Tibial nerve (tissue), 4 donors: ENCODE measurements around the gene CENPO. TPM values are rescaled to one million over a fixed set of nuclear protein-coding genes. Genes with fewer than 3 reads are reported as not detected.

Experiments
- DNase-seq, 2 donors: peaks; one replicate each; pipeline ENCODE4 v3.0.0-alpha.2; 2019; ENCODE audit warnings: low spot score in 2 of 2
- H3K27ac ChIP-seq, 4 donors: fragments of 200-600 bp; sonication (generic) in 3 of 4; one replicate each; pipeline ENCODE4 v1.5.1; 2017 to 2019; ENCODE audit warnings: mild to moderate bottlenecking in 1 of 4
- H3K27me3 ChIP-seq, 2 donors: fragments of 200-600 bp; sonication (generic) in 1 of 2; one replicate each; pipeline versions ENCODE4 v1.5.1 to v1.6.0; 2017 to 2019
- H3K36me3 ChIP-seq, 3 donors: fragments of 200-600 bp; sonication (generic); one replicate each; pipeline ENCODE4 v1.5.1; 2018 to 2019
- H3K4me1 ChIP-seq, 4 donors: fragments of 200-600 bp; sonication (generic) in 3 of 4; one replicate each; pipeline ENCODE4 v1.5.1; 2017 to 2019
- H3K4me3 ChIP-seq, 4 donors: fragments of 200-600 bp; sonication (generic) in 3 of 4; one replicate each; pipeline ENCODE4 v1.5.1; 2017 to 2019; ENCODE audit warnings: mild to moderate bottlenecking in 1 of 4, moderate library complexity in 1 of 4
- H3K9me3 ChIP-seq, 4 donors: fragments of 200-600 bp; sonication (generic) in 3 of 4; one replicate each; pipeline ENCODE4 v1.5.1; 2017 to 2019
- EP300 ChIP-seq, 2 donors: sonication (generic); formaldehyde crosslinking; IDR thresholded peaks; one replicate each; pipeline ENCODE4 v1.6.1; 2017; ENCODE audit warnings: antibody characterized with exemption in 2 of 2, mild to moderate bottlenecking in 1 of 2
- POLR2A ChIP-seq, 2 donors: fragments of 450-650 bp; IDR thresholded peaks; one replicate each; pipeline ENCODE4 v1.6.1; 2017; ENCODE audit warnings: antibody characterized with exemption in 2 of 2, mild to moderate bottlenecking in 2 of 2, moderate library complexity in 2 of 2
- WGBS, 2 donors: methylation state at CpG; one replicate each; pipeline ENCODE4 v1.1.5; 2018; 5-methylcytosine and 5-hydroxymethylcytosine counted together
- total RNA-seq, 4 donors: library from RNA; depleted of rRNA; stranded (reverse); fragments of >200 nt; gene quantifications; one replicate each; pipeline ENCODE4 v1.1.0, GENCODE V29; 2016
- TF ChIP-seq, protein P1 (sequence below), 5 experiments: fragments of 200-600 bp in 3 of 5; fragments of 450-650 bp in 2 of 5; sonication (generic) in 3 of 5; IDR thresholded peaks; one replicate each; pipeline ENCODE4 v1.5.1; 2016 to 2019; ENCODE audit warnings: antibody characterized with exemption in 5 of 5, mild to moderate bottlenecking in 3 of 5, moderate library complexity in 2 of 5

Gene CENPO
- total RNA-seq, 4 donors from 2014 or later = 2.4 to 3.6 (median 2.7) TPM

DNA sequence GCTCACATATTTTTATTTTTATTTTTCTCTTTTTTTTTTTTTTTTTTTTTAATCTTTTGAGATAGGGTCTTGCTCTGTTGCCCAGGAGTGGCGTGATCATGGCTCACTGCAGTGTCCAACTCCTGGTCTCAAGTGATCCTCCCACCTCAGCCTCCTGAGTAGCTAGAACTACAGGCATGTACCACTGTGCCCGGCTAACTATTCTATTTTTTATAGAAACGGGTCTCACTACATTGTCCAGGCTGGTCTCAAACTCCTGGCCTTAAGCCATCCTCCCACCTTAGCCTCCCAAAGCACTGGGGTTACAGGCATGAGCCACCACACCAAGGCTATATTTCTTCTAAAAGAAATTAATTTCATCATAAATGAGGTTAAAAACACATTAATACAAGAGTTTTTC is 45.9 kb upstream of the CENPO start:
- H3K36me3 ChIP-seq = peaks cover 0 to 39% (median 0%) of the 10 kb centered on the region in 3 donors
- H3K4me1 ChIP-seq = peaks cover 0 to 17% (median 0%) of the 10 kb centered on the region in 4 donors
- TF ChIP-seq, protein P1, sequence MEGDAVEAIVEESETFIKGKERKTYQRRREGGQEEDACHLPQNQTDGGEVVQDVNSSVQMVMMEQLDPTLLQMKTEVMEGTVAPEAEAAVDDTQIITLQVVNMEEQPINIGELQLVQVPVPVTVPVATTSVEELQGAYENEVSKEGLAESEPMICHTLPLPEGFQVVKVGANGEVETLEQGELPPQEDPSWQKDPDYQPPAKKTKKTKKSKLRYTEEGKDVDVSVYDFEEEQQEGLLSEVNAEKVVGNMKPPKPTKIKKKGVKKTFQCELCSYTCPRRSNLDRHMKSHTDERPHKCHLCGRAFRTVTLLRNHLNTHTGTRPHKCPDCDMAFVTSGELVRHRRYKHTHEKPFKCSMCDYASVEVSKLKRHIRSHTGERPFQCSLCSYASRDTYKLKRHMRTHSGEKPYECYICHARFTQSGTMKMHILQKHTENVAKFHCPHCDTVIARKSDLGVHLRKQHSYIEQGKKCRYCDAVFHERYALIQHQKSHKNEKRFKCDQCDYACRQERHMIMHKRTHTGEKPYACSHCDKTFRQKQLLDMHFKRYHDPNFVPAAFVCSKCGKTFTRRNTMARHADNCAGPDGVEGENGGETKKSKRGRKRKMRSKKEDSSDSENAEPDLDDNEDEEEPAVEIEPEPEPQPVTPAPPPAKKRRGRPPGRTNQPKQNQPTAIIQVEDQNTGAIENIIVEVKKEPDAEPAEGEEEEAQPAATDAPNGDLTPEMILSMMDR (IDR thresholded peaks at IDR 0.05) = no peak
- TF ChIP-seq POLR2A (IDR thresholded peaks at IDR 0.05) (no peak), EP300 (IDR thresholded peaks at IDR 0.05) (no peak)
- H3K27me3 ChIP-seq = no peaks in the 10 kb centered on the region
- no peaks in the 10 kb centered on the region for H3K9me3 ChIP-seq
- H3K27ac ChIP-seq = no peak overlapping the region
- 96 to 98% methylated on average over 3 of the region's 3 CpGs for WGBS, 2 donors
- DNase-seq = no peak
- H3K4me3 ChIP-seq = no peak overlapping the region

- DNase-seq = no peak
- peaks cover 0 to 49% (median 0%) of the 10 kb centered on the region in 3 donors for H3K36me3 ChIP-seq
Measured at GRCh38 chr2:24749069-24749691, 44.0 kb upstream of the CENPO start.

GRCh38 chr2:24754985-24755705 is 38.1 kb upstream of the CENPO start:
- no peak for DNase-seq
- Histone ChIP-seq H3K9me3 (no peaks in the 10 kb centered on the region), H3K27ac (no peak overlapping the region), H3K4me1 (no peaks in the 10 kb centered on the region), H3K36me3 (peaks cover 0 to 81% (median 6%) of the 10 kb centered on the region in 3 donors), H3K4me3 (no peak overlapping the region), H3K27me3 (no peaks in the 10 kb centered on the region)
- TF ChIP-seq, protein P1 (IDR thresholded peaks at IDR 0.05) = no peak
- TF ChIP-seq EP300 (IDR thresholded peaks at IDR 0.05) (no peak), POLR2A (IDR thresholded peaks at IDR 0.05) (no peak)
- WGBS, 2 donors = 80 to 86% methylated on average over 3 of the region's 3 CpGs

More at GRCh38 chr2:24749069-24749691, 44.0 kb upstream of the CENPO start:
- H3K4me3 ChIP-seq = no peak overlapping the region
- H3K4me1 ChIP-seq = peaks cover 0 to 1% (median 0%) of the 10 kb centered on the region in 4 donors
- H3K27me3 ChIP-seq = no peaks in the 10 kb centered on the region
- no peaks in the 10 kb centered on the region for H3K9me3 ChIP-seq
- H3K27ac ChIP-seq = no peak overlapping the region
- WGBS, 2 donors = 92 to 94% methylated on average over 7 of the region's 7 CpGs
- TF ChIP-seq EP300 (IDR thresholded peaks at IDR 0.05) (no peak), POLR2A (IDR thresholded peaks at IDR 0.05) (no peak)
- TF ChIP-seq, protein P1 (IDR thresholded peaks at IDR 0.05) = no peak

DNA sequence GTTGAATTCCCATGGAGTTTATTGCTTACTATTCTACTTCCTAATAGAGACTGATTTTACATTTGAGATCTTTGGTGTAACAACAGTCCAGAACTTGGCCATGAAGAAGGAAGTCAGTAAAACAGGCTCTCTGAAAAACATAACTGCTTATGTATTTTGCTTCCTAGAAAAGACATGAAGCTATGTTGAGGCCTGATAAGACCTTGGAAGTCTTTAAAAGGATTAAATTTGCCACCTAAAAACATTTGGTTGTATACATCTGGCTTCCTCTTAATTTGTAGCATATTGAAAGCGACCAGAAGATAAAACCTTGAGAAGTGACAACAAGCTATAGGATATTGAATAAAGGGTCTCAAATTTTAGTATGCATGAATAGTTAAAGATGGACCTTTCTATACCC is 36.4 kb upstream of the CENPO start:
- WGBS, 2 donors = 98 to 100% methylated on average over 1 of the region's 1 CpG
- H3K36me3 ChIP-seq = peaks cover 0 to 89% (median 6%) of the 10 kb centered on the region in 3 donors
- H3K4me3 ChIP-seq = no peak overlapping the region
- H3K4me1 ChIP-seq = no peaks in the 10 kb centered on the region
- no peak overlapping the region for H3K27ac ChIP-seq
- no peaks in the 10 kb centered on the region for H3K27me3 ChIP-seq
- DNase-seq = no peak
- TF ChIP-seq POLR2A (IDR thresholded peaks at IDR 0.05) (no peak), EP300 (IDR thresholded peaks at IDR 0.05) (no peak)
- TF ChIP-seq, protein P1 (IDR thresholded peaks at IDR 0.05) = no peak
- H3K9me3 ChIP-seq = no peaks in the 10 kb centered on the region

- 78 to 87% methylated on average over 5 of the region's 5 CpGs for WGBS, 2 donors
Measured at GRCh38 chr2:24761866-24762265, 31.4 kb upstream of the CENPO start.

More at GRCh38 chr2:24761866-24762265, 31.4 kb upstream of the CENPO start:
- no peaks in the 10 kb centered on the region for H3K9me3 ChIP-seq
- no peak for DNase-seq
- H3K27me3 ChIP-seq = no peaks in the 10 kb centered on the region
- H3K4me3 ChIP-seq = no peak overlapping the region
- peaks cover 0 to 13% (median 0%) of the 10 kb centered on the region in 4 donors for H3K4me1 ChIP-seq
- TF ChIP-seq POLR2A (IDR thresholded peaks at IDR 0.05) (no peak), EP300 (IDR thresholded peaks at IDR 0.05) (no peak)
- TF ChIP-seq, protein P1 (IDR thresholded peaks at IDR 0.05) = no peak
- H3K36me3 ChIP-seq = peaks cover 0 to 79% (median 6%) of the 10 kb centered on the region in 3 donors
- H3K27ac ChIP-seq = no peak overlapping the region
